WTC11 (cell line): ENCODE data around the gene RRAS.

Experiments used
- ATF6 ChIP-seq: sonication (generic); formaldehyde crosslinking; IDR thresholded peaks from 2 replicates; pipeline ENCODE4 v1.8.1; 2023; ENCODE audit warnings: mild to moderate bottlenecking, missing genetic modification reagents
- CBFB ChIP-seq: sonication (generic); formaldehyde crosslinking; IDR thresholded peaks from 2 replicates; pipeline ENCODE4 v1.8.1; 2022; ENCODE audit warnings: mild to moderate bottlenecking, low read depth, missing genetic modification reagents
- CREB1 ChIP-seq: sonication (generic); formaldehyde crosslinking; IDR thresholded peaks from 2 replicates; pipeline ENCODE4 v1.8.0; 2023; ENCODE audit warnings: mild to moderate bottlenecking, missing genetic modification reagents
- FOXP1 ChIP-seq: sonication (generic); formaldehyde crosslinking; IDR thresholded peaks from 2 replicates; pipeline ENCODE4 v1.8.0; 2022; ENCODE audit warnings: missing genetic modification reagents, mild to moderate bottlenecking, moderate library complexity, borderline replicate concordance
- NFYB ChIP-seq: sonication (generic); formaldehyde crosslinking; conservative IDR thresholded peaks from 2 replicates; pipeline ENCODE4 v1.8.0; 2022; ENCODE audit warnings: low read depth, missing genetic modification reagents
- SMAD3 ChIP-seq: sonication (generic); formaldehyde crosslinking; IDR thresholded peaks from 2 replicates; pipeline ENCODE4 v1.8.0; 2022; ENCODE audit warnings: missing genetic modification reagents, mild to moderate bottlenecking, borderline replicate concordance
- SP1 ChIP-seq: sonication (generic); formaldehyde crosslinking; conservative IDR thresholded peaks from 2 replicates; pipeline ENCODE4 v1.8.1; 2022; ENCODE audit warnings: missing genetic modification reagents
- USF1 ChIP-seq: sonication (generic); formaldehyde crosslinking; IDR thresholded peaks from 2 replicates; pipeline ENCODE4 v1.8.0; 2022; ENCODE audit warnings: mild to moderate bottlenecking, missing genetic modification reagents
- ZNF232 ChIP-seq: sonication (generic); formaldehyde crosslinking; IDR thresholded peaks from 2 replicates; pipeline ENCODE4 v1.8.0; 2022; ENCODE audit warnings: mild to moderate bottlenecking, missing genetic modification reagents
- TF ChIP-seq, protein P1 (sequence below): fragments of 200-600 bp; IDR thresholded peaks from 2 replicates; pipeline ENCODE4 v1.8.0; 2022; ENCODE audit warnings: antibody characterized with exemption
- TF ChIP-seq, protein P2 (sequence below): sonication (generic); formaldehyde crosslinking; IDR thresholded peaks from 2 replicates; pipeline ENCODE4 v1.8.0; 2022; ENCODE audit warnings: missing genetic modification reagents
- TF ChIP-seq, protein P3 (sequence below): sonication (generic); formaldehyde crosslinking; IDR thresholded peaks from 2 replicates; pipeline ENCODE4 v1.8.0; 2022; ENCODE audit warnings: mild to moderate bottlenecking, missing genetic modification reagents

GRCh38 chr19:49658139-49658517 lies 18.2 kb upstream of the RRAS start:
- TF ChIP-seq, protein P1, sequence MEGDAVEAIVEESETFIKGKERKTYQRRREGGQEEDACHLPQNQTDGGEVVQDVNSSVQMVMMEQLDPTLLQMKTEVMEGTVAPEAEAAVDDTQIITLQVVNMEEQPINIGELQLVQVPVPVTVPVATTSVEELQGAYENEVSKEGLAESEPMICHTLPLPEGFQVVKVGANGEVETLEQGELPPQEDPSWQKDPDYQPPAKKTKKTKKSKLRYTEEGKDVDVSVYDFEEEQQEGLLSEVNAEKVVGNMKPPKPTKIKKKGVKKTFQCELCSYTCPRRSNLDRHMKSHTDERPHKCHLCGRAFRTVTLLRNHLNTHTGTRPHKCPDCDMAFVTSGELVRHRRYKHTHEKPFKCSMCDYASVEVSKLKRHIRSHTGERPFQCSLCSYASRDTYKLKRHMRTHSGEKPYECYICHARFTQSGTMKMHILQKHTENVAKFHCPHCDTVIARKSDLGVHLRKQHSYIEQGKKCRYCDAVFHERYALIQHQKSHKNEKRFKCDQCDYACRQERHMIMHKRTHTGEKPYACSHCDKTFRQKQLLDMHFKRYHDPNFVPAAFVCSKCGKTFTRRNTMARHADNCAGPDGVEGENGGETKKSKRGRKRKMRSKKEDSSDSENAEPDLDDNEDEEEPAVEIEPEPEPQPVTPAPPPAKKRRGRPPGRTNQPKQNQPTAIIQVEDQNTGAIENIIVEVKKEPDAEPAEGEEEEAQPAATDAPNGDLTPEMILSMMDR = no peak
- TF ChIP-seq, protein P2, sequence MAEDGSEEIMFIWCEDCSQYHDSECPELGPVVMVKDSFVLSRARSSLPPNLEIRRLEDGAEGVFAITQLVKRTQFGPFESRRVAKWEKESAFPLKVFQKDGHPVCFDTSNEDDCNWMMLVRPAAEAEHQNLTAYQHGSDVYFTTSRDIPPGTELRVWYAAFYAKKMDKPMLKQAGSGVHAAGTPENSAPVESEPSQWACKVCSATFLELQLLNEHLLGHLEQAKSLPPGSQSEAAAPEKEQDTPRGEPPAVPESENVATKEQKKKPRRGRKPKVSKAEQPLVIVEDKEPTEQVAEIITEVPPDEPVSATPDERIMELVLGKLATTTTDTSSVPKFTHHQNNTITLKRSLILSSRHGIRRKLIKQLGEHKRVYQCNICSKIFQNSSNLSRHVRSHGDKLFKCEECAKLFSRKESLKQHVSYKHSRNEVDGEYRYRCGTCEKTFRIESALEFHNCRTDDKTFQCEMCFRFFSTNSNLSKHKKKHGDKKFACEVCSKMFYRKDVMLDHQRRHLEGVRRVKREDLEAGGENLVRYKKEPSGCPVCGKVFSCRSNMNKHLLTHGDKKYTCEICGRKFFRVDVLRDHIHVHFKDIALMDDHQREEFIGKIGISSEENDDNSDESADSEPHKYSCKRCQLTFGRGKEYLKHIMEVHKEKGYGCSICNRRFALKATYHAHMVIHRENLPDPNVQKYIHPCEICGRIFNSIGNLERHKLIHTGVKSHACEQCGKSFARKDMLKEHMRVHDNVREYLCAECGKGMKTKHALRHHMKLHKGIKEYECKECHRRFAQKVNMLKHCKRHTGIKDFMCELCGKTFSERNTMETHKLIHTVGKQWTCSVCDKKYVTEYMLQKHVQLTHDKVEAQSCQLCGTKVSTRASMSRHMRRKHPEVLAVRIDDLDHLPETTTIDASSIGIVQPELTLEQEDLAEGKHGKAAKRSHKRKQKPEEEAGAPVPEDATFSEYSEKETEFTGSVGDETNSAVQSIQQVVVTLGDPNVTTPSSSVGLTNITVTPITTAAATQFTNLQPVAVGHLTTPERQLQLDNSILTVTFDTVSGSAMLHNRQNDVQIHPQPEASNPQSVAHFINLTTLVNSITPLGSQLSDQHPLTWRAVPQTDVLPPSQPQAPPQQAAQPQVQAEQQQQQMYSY = no peak
- TF ChIP-seq, protein P3, sequence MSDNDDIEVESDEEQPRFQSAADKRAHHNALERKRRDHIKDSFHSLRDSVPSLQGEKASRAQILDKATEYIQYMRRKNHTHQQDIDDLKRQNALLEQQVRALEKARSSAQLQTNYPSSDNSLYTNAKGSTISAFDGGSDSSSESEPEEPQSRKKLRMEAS (CRISPR knock-in tag) = no peak
- TF ChIP-seq CBFB (no peak), FOXP1 (CRISPR knock-in tag) (no peak), SP1 (no peak), USF1 (CRISPR knock-in tag) (no peak), ATF6 (CRISPR knock-in tag) (no peak), NFYB (CRISPR knock-in tag) (no peak), ZNF232 (no peak), SMAD3 (CRISPR knock-in tag) (no peak), CREB1 (no peak)
